HepG2 (cell line): Measurements from ENCODE around the gene YIPF3. TPM values are rescaled to one million over a fixed set of nuclear protein-coding genes. Genes with fewer than 3 reads are reported as not detected.

ENCODE experiments used
- ATAC-seq: fragments of 200-7000 bp; cut with Tn5 transposase; 3 replicates; pipeline ENCODE4 v1.9.1; 2020; ENCODE audit warnings: mild to moderate bottlenecking, moderate library complexity
- BruUV-seq: library from RNA; stranded (reverse); fragments of 400-500 nt; replicated peaks from 2 replicates; lab custom pipeline; 2021; lab: Mats Ljungman, UMichigan
- CTCF ChIA-PET: fragments of 300-600 bp; formaldehyde crosslinking; extraction: SDS; loops from one replicate; lab custom pipeline; 2021; ENCODE audit warnings: low total read pairs, inconsistent platforms, low intra/inter-chr PET ratio; lab: Yijun Ruan, JAX
- POLR2A ChIA-PET: fragments of 350-600 bp; sonication (Branson Sonifier 250); formaldehyde crosslinking; loops from one replicate; lab custom pipeline; 2020; ENCODE audit warnings: antibody characterized with exemption, inconsistent platforms; lab: Yijun Ruan, JAX
- DNase-seq: peaks from one replicate; pipeline ENCODE4 v3.0.0-alpha.2; 2015; ENCODE audit warnings: low spot score
- FAIRE-seq: peaks from 3 replicates; lab custom pipeline; 2011; peaks lifted over from hg19 to GRCh38; lab: Jason Lieb, UNC
- H2AFZ ChIP-seq: one replicate; pipeline ENCODE4 v1.6.1; 2011; ENCODE audit warnings: low read length, inconsistent platforms
- H3K27ac ChIP-seq: fragments of 300-600 bp; 3 replicates; pipeline ENCODE4 v1.8.0; 2011; ENCODE audit warnings: mixed run types, mild to moderate bottlenecking, mixed read lengths, low read length, inconsistent platforms; ENCODE audit not compliant: insufficient read depth; ENCODE audit errors: extremely low read length
- H3K27me3 ChIP-seq, 2 experiments: fragments of 200-600 bp in 1 of 2; 2 replicates in 1 of 2; 3 replicates in 1 of 2; pipeline versions ENCODE4 v1.6.0 to v1.8.0; 2011; ENCODE audit warnings: low read length in 2 of 2, mild to moderate bottlenecking in 2 of 2, moderate library complexity in 2 of 2, inconsistent platforms in 1 of 2; ENCODE audit not compliant: insufficient read depth in 2 of 2, control insufficient read depth in 1 of 2
- H3K36me3 ChIP-seq, 2 experiments: fragments of 200-600 bp in 1 of 2; replicated peaks in 1 of 2; 2 replicates in 1 of 2; 3 replicates in 1 of 2; pipeline versions ENCODE4 v1.5.1 to v1.8.0; 2011; ENCODE audit warnings: low read length in 2 of 2, inconsistent platforms in 1 of 2; ENCODE audit not compliant: insufficient read depth in 2 of 2, control insufficient read depth in 1 of 2
- H3K4me1 ChIP-seq: 2 replicates; pipeline ENCODE4 v1.5.1; 2012; ENCODE audit warnings: low read length, inconsistent platforms; ENCODE audit not compliant: insufficient read depth
- H3K4me2 ChIP-seq: 2 replicates; pipeline ENCODE4 v1.6.0; 2011; ENCODE audit warnings: low read depth, low read length, inconsistent platforms
- H3K4me3 ChIP-seq, 3 experiments: fragments of 200-600 bp in 1 of 3; sonication (generic), shearing (Covaris generic) in 1 of 3; replicated peaks in 1 of 3; 2 replicates each; pipeline ENCODE4 v1.5.1; 2011 to 2016; ENCODE audit warnings: low read length in 3 of 3, inconsistent platforms in 2 of 3, low read depth in 2 of 3, mild to moderate bottlenecking in 2 of 3, control low read depth in 1 of 3, mixed read lengths in 1 of 3; ENCODE audit not compliant: insufficient read depth in 1 of 3
- H3K79me2 ChIP-seq: one replicate; pipeline ENCODE4 v1.6.1; 2011; ENCODE audit warnings: low read length, inconsistent platforms; ENCODE audit not compliant: insufficient read depth
- H3K9ac ChIP-seq: 2 replicates; pipeline ENCODE4 v1.6.0; 2011; ENCODE audit warnings: mild to moderate bottlenecking, low read depth, low read length, inconsistent platforms; ENCODE audit not compliant: insufficient read depth
- H3K9me3 ChIP-seq: 2 replicates; pipeline ENCODE4 v1.5.1; 2012; ENCODE audit warnings: mild to moderate bottlenecking, low read length
- H4K20me1 ChIP-seq: 2 replicates; pipeline ENCODE4 v1.6.0; 2011; ENCODE audit warnings: inconsistent platforms, mild to moderate bottlenecking, low read length, moderate library complexity; ENCODE audit not compliant: insufficient read depth
- CCAR2 ChIP-seq: fragments of 200-400 bp; formaldehyde crosslinking; optimal IDR thresholded peaks from 2 replicates; pipeline ENCODE3; 2018; ENCODE audit warnings: low read depth, mild to moderate bottlenecking, low read length, moderate library complexity
- LCORL ChIP-seq, 2 experiments: fragments of 450-650 bp in 1 of 2; sonication (generic) in 1 of 2; formaldehyde crosslinking in 1 of 2; IDR thresholded peaks; 2 replicates each; pipeline versions ENCODE4 v1.5.0 to v1.6.1; 2017 to 2020; ENCODE audit warnings: antibody characterized with exemption in 1 of 2, missing genetic modification reagents in 1 of 2
- PTBP1 ChIP-seq: fragments of 200-400 bp; formaldehyde crosslinking; IDR thresholded peaks from 2 replicates; pipeline ENCODE4 v1.6.1; 2018; ENCODE audit warnings: low read length, low read depth; ENCODE audit not compliant: poor library complexity, severe bottlenecking
- SP5 ChIP-seq: IDR thresholded peaks from 2 replicates; pipeline ENCODE4 v1.6.1; 2016; ENCODE audit warnings: low read depth, borderline replicate concordance
- ZNF30 ChIP-seq: sonication (generic); formaldehyde crosslinking; IDR thresholded peaks from 2 replicates; pipeline ENCODE4 v1.5.0; 2020; ENCODE audit warnings: mild to moderate bottlenecking, missing genetic modification reagents
- ZNF431 ChIP-seq: sonication (generic); formaldehyde crosslinking; IDR thresholded peaks from 2 replicates; pipeline ENCODE4 v1.9.0; 2022; ENCODE audit warnings: missing genetic modification reagents, low read depth, mild to moderate bottlenecking, borderline replicate concordance
- ZNF761 ChIP-seq: sonication (generic); formaldehyde crosslinking; conservative IDR thresholded peaks from 2 replicates; pipeline ENCODE4 v1.4.0; 2020; ENCODE audit warnings: mild to moderate bottlenecking, missing genetic modification reagents
- WGBS: methylation state at CpG from one replicate; pipeline ENCODE4 v1.1.6; 2017; ENCODE audit warnings: low lambda C conversion rate; 5-methylcytosine and 5-hydroxymethylcytosine counted together
- in situ Hi-C: cut with HindIII; loops from 2 replicates; pipeline ENCODE4 v1.10.0; 2017; ENCODE audit warnings: low pct_unique_long_range_greater_than_20kb; ENCODE audit not compliant: extremely low pct_ligation_motif_present
- intact Hi-C: fragments of 100-400 bp; cut with micrococcal nuclease; formaldehyde crosslinking; loops from one replicate; pipeline ENCODE4 v1.10.0; 2022; ENCODE audit not compliant: unreplicated experiment
- polyA plus RNA-seq, 8 experiments: library from polyadenylated mRNA; depleted of rRNA in 3 of 8; stranded (reverse) in 7 of 8; unstranded in 1 of 8; fragments of >200 nt; fragmentation: Illumina TruSeq in 4 of 8; extraction: Trizol in 4 of 8; gene quantifications; 2 replicates each; pipeline versions ENCODE4 v1.2.1 to v1.2.3, GENCODE V29; 2011 to 2016; ENCODE audit warnings: low read depth in 4 of 8, missing spikeins in 1 of 8, mixed read lengths in 1 of 8; ENCODE audit not compliant: insufficient read depth in 1 of 8
- total RNA-seq, 5 experiments: library from RNA; depleted of rRNA; stranded (reverse); fragments of >200 nt; fragmentation: Illumina TruSeq; extraction: Trizol; gene quantifications; 2 replicates each; pipeline ENCODE4 v1.2.3, GENCODE V29; 2016; ENCODE audit warnings: low read depth in 1 of 5
- TF ChIP-seq, protein P1 (sequence below): sonication (generic); formaldehyde crosslinking; IDR thresholded peaks from 2 replicates; pipeline ENCODE4 v1.5.0; 2020; ENCODE audit warnings: missing genetic modification reagents, mild to moderate bottlenecking, borderline replicate concordance
- TF ChIP-seq, protein P2 (sequence below): sonication (generic); formaldehyde crosslinking; IDR thresholded peaks from 2 replicates; pipeline ENCODE4 v1.5.0; 2020; ENCODE audit warnings: missing genetic modification reagents
- TF ChIP-seq, protein P3 (sequence below): sonication (generic); formaldehyde crosslinking; IDR thresholded peaks from 2 replicates; pipeline ENCODE4 v1.4.0; 2020; ENCODE audit warnings: mild to moderate bottlenecking, missing genetic modification reagents

Gene YIPF3
- total and polyA plus RNA-seq, 2 of the 13 experiments (the other 11 are each of a cell fraction or from before 2014, with no cell fraction given): 107 to 206 TPM

DNA sequence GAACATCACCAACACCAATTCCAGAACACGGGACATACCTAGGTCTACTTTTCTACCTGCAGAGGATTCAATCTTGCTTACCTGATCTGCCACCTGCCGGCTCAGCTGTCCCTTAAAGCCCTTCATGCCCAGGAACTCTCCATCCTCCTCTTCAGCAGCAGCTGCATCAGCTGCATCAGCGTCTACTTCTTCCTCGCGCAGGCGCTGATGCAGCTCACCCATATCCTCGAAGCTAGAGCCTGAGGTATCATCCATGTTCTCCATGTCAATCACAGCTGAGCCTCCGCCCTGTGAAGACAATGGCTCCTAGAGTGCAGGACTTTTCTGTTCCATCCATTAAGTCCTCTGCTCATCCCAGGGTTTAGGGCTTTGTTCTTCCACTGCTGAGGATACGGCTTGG lies 918 bp downstream of the YIPF3 start:
- H3K27ac ChIP-seq: peak overlapping the region; percentile 72
- H3K9me3 ChIP-seq: no peaks in the 10 kb centered on the region
- H3K4me1 ChIP-seq: peaks cover 37% of the 10 kb centered on the region
- in situ Hi-C loops: no loop called here
- no peak for DNase-seq
- no peak for FAIRE-seq
- BruUV-seq: TSS peak; percentile 70
- ATAC-seq: no peak
- H3K27me3 ChIP-seq: peaks cover 0 to 5% of the 10 kb centered on the region in 2 experiments; a peak in 1 of 5 replicates
- H2AFZ ChIP-seq: no peak overlapping the region
- POLR2A ChIA-PET: interaction anchor here (0.6 to 1.7 kb wide), 3 partner anchors 79 to 111 kb away, joined by 3 to 5 read pairs (median 5); partner anchors contain the start of gene ABCC10
- peak overlapping the region; percentile 91 for H3K4me2 ChIP-seq
- 60% methylated on average over 9 of the region's 9 CpGs for WGBS
- peaks cover 52% of the 10 kb centered on the region for H3K79me2 ChIP-seq
- H3K9ac ChIP-seq: peak overlapping the region; percentile 98
- intact Hi-C loops: loop anchor here (5.0 kb wide), 1 partner anchor 61 kb away; the partner anchor contains the start of genes POLH and XPO5
- peaks cover 30 to 57% of the 10 kb centered on the region in 2 experiments for H3K36me3 ChIP-seq
- H3K4me3 ChIP-seq: peak overlapping the region; percentile 85 to 99 (median 93)
- CTCF ChIA-PET: no interaction called here
- no peaks in the 10 kb centered on the region for H4K20me1 ChIP-seq
- TF ChIP-seq ZNF761 (0 out of 2 replicates have a peak, but pooled peaks have one; percentile 2), SP5 (no peak), ZNF30 (no peak), CCAR2 (peak; percentile 15), LCORL (IDR thresholded peaks at IDR 0.05) (no peak), LCORL (CRISPR knock-in tag; IDR thresholded peaks at IDR 0.05) (0 out of 2 replicates have a peak, but pooled peaks have one; percentile 21), ZNF431 (CRISPR knock-in tag) (no peak), PTBP1 (no peak)
- TF ChIP-seq, protein P1, sequence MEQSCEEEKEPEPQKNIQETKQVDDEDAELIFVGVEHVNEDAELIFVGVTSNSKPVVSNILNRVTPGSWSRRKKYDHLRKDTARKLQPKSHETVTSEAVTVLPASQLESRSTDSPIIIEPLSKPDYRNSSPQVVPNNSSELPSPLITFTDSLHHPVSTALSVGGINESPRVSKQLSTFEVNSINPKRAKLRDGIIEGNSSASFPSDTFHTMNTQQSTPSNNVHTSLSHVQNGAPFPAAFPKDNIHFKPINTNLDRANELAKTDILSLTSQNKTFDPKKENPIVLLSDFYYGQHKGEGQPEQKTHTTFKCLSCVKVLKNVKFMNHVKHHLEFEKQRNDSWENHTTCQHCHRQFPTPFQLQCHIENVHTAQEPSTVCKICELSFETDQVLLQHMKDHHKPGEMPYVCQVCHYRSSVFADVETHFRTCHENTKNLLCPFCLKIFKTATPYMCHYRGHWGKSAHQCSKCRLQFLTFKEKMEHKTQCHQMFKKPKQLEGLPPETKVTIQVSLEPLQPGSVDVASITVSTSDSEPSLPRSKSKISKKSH: 0 out of 2 replicates have a peak, but pooled peaks have one; percentile 29
- TF ChIP-seq, protein P2, sequence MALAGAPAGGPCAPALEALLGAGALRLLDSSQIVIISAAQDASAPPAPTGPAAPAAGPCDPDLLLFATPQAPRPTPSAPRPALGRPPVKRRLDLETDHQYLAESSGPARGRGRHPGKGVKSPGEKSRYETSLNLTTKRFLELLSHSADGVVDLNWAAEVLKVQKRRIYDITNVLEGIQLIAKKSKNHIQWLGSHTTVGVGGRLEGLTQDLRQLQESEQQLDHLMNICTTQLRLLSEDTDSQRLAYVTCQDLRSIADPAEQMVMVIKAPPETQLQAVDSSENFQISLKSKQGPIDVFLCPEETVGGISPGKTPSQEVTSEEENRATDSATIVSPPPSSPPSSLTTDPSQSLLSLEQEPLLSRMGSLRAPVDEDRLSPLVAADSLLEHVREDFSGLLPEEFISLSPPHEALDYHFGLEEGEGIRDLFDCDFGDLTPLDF (CRISPR knock-in tag): no peak
- TF ChIP-seq, protein P3, sequence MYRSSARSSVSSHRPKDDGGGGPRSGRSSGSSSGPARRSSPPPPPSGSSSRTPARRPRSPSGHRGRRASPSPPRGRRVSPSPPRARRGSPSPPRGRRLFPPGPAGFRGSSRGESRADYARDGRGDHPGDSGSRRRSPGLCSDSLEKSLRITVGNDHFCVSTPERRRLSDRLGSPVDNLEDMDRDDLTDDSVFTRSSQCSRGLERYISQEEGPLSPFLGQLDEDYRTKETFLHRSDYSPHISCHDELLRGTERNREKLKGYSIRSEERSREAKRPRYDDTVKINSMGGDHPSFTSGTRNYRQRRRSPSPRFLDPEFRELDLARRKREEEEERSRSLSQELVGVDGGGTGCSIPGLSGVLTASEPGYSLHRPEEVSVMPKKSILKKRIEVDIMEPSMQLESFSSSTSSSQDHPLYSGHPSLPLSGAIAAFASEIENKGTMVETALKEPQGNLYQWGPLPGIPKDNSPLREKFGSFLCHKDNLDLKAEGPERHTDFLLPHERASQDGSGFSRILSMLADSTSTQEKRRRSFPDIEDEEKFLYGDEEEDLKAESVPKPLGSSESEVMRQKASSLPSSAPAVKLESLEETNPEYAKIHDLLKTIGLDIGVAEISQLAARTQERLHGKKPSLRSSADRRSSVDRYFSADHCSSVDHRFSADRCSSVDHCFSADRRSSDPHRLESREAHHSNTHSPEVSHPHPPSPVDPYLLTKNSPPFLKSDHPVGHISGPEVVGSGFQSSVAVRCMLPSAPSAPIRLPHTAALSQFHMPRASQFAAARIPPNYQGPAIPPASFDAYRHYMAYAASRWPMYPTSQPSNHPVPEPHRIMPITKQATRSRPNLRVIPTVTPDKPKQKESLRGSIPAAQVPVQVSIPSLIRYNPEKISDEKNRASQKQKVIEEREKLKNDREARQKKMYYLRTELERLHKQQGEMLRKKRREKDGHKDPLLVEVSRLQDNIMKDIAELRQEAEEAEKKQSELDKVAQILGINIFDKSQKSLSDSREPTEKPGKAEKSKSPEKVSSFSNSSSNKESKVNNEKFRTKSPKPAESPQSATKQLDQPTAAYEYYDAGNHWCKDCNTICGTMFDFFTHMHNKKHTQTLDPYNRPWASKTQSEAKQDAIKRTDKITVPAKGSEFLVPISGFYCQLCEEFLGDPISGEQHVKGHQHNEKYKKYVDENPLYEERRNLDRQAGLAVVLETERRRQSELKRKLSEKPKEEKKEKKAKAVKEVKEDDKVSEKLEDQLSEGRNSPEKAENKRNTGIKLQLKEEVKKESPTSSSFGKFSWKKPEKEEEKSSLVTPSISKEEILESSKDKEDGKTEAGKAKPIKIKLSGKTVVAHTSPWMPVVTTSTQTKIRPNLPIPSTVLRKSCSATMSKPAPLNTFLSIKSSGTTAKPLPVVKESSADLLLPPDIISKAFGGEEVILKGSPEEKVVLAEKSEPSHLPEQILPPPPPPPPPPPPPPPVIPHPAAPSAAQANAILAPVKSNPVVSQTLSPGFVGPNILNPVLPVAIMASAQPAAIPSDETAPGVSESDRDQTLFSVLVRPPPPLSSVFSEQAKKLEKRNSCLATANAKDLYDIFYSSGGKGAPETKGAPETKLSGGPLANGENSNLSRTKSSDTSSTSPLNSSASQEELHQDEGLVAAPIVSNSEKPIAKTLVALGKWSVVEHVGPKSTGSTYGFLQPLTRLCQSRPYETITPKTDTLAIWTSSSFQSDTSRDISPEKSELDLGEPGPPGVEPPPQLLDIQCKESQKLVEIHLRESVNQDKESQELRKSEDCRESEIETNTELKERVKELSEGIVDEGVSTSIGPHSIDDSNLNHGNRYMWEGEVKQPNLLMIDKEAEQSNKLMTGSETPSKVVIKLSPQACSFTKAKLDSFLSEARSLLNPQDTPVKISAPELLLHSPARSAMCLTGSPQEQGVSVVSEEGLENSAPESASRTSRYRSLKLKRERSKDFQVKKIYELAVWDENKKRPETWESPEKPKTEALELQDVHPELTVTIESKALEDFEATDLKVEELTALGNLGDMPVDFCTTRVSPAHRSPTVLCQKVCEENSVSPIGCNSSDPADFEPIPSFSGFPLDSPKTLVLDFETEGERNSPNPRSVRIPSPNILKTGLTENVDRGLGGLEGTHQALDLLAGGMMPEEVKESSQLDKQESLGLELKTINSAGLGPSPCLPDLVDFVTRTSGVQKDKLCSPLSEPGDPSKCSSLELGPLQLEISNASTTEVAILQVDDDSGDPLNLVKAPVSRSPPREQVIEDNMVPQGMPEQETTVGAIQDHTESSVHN (CRISPR knock-in tag): 0 out of 2 replicates have a peak, but pooled peaks have one; percentile 74
